Body of pancreas (tissue), 4 donors: ENCODE data around the gene TUT1. TPM values are rescaled to one million over a fixed set of nuclear protein-coding genes. Genes with fewer than 3 reads are reported as not detected.
"Not testable (repeated sequence)": the region's sequence is repeated elsewhere in the genome, so short reads cannot be mapped to it uniquely, and the experiment has no call there.

ENCODE experiments used
- ATAC-seq: fragments of 150-250 bp; one replicate; pipeline ENCODE4 v1.9.1; 2016
- DNase-seq, 4 donors: peaks; one replicate each; pipeline ENCODE4 v3.0.0-alpha.2; 2019
- H3K27ac ChIP-seq, 4 donors: fragments of 200-600 bp; sonication (generic); 1 replicate in 3 of 4; 2 replicates in 1 of 4; pipeline versions ENCODE4 v1.5.1 to v1.6.1; 2016 to 2019; ENCODE audit warnings: mild to moderate bottlenecking in 1 of 4, mixed read lengths in 1 of 4, moderate library complexity in 1 of 4
- H3K27me3 ChIP-seq, 2 donors: fragments of 200-600 bp; sonication (generic); one replicate each; pipeline ENCODE4 v1.6.0; 2016; ENCODE audit warnings: mild to moderate bottlenecking in 1 of 2
- H3K36me3 ChIP-seq, 2 donors: fragments of 200-600 bp; sonication (generic); replicated peaks in 1 of 2; 2 replicates each; pipeline ENCODE4 v1.5.1; 2016; ENCODE audit warnings: low read depth in 2 of 2; ENCODE audit not compliant: insufficient read depth in 1 of 2
- H3K4me1 ChIP-seq: fragments of 200-600 bp; sonication (generic); one replicate; pipeline ENCODE4 v1.6.0; 2016
- H3K4me3 ChIP-seq, 2 donors: fragments of 200-600 bp; sonication (generic); 1 replicate in 1 of 2; 2 replicates in 1 of 2; pipeline ENCODE4 v1.5.1; 2016 to 2019
- H3K9me3 ChIP-seq, 3 donors: fragments of 200-600 bp; sonication (generic); 1 replicate in 2 of 3; 2 replicates in 1 of 3; pipeline ENCODE4 v1.5.1; 2016
- CTCF ChIP-seq, 7 experiments: fragments of 450-650 bp in 4 of 7; fragments of 200-600 bp in 3 of 7; sonication (generic) in 3 of 7; IDR thresholded peaks; one replicate each; pipeline ENCODE4 v1.5.1; 2016 to 2019; ENCODE audit warnings: antibody characterized with exemption in 7 of 7
- POLR2A ChIP-seq, 3 donors: fragments of 450-650 bp; IDR thresholded peaks; one replicate each; pipeline ENCODE4 v1.6.1; 2016; ENCODE audit warnings: antibody characterized with exemption in 3 of 3, mild to moderate bottlenecking in 2 of 3
- WGBS, 2 donors: methylation state at CpG; one replicate each; pipeline ENCODE4 v1.1.5; 2017; 5-methylcytosine and 5-hydroxymethylcytosine counted together
- intact Hi-C: fragments of 100-400 bp; cut with DNase I; formaldehyde crosslinking; loops from one replicate; pipeline ENCODE4 v1.15.1; 2023
- total RNA-seq, 2 donors: library from RNA; depleted of rRNA; stranded (reverse); fragments of >200 nt; gene quantifications; one replicate each; pipeline ENCODE4 v1.1.0, GENCODE V29; 2016

TUT1 gene
- total RNA-seq, 2 donors from 2014 or later, result 10.1 to 11.2 TPM

- Histone ChIP-seq H3K27ac (no peak overlapping the region), H3K9me3 (no peaks in the 10 kb centered on the region), H3K4me3 (no peak overlapping the region), H3K4me1 (peaks cover 27% of the 10 kb centered on the region), H3K27me3 (no peaks in the 10 kb centered on the region), H3K36me3 (peaks cover 7 to 29% of the 10 kb centered on the region in 2 donors)
- no peak for ATAC-seq
- TF ChIP-seq POLR2A (IDR thresholded peaks at IDR 0.05) (no peak), CTCF (IDR thresholded peaks at IDR 0.05) (no peak)
- WGBS, 2 donors, result 76 to 77% methylated on average over 1 of the region's 1 CpG
- DNase-seq, result no peak
- intact Hi-C loops, result no loop called here
Observed at GRCh38 chr11:62569611-62570010, 21.7 kb downstream of the TUT1 start.

- 76 to 87% methylated on average over 8 of the region's 8 CpGs for WGBS, 2 donors
- H3K27ac ChIP-seq, result no peak overlapping the region
- peaks cover 16% of the 10 kb centered on the region for H3K4me1 ChIP-seq
- TF ChIP-seq CTCF (IDR thresholded peaks at IDR 0.05) (no peak), POLR2A (IDR thresholded peaks at IDR 0.05) (no peak)
- no peak for ATAC-seq
- H3K4me3 ChIP-seq, result no peak overlapping the region
- intact Hi-C loops, result no loop called here
- H3K36me3 ChIP-seq, result peaks cover 7 to 32% of the 10 kb centered on the region in 2 donors
- no peak for DNase-seq
- H3K27me3 ChIP-seq, result no peaks in the 10 kb centered on the region
- no peaks in the 10 kb centered on the region for H3K9me3 ChIP-seq
Observed at GRCh38 chr11:62567018-62567633, 24.2 kb downstream of the TUT1 start.

- DNase-seq (no peak), ATAC-seq (no peak)
- Histone ChIP-seq H3K36me3 (peaks cover 7 to 30% of the 10 kb centered on the region in 2 donors), H3K27me3 (no peaks in the 10 kb centered on the region), H3K27ac (no peak overlapping the region), H3K9me3 (no peaks in the 10 kb centered on the region), H3K4me1 (peaks cover 7% of the 10 kb centered on the region), H3K4me3 (no peak overlapping the region)
- TF ChIP-seq CTCF (IDR thresholded peaks at IDR 0.05) (no peak), POLR2A (IDR thresholded peaks at IDR 0.05) (no peak)
- WGBS, 2 donors, result 89 to 93% methylated on average over 8 of the region's 8 CpGs
- intact Hi-C loops, result no loop called here
Observed at GRCh38 chr11:62566247-62566646, 25.1 kb downstream of the TUT1 start.

GRCh38 chr11:62565100-62565802 lies 26.1 kb downstream of the TUT1 start:
- H3K27ac ChIP-seq, result no peak overlapping the region
- WGBS, 2 donors, result 64 to 69% methylated on average over 5 of the region's 5 CpGs
- no peak for DNase-seq
- H3K27me3 ChIP-seq, result no peaks in the 10 kb centered on the region
- TF ChIP-seq POLR2A (IDR thresholded peaks at IDR 0.05), result no peak
- ATAC-seq, result no peak
- H3K36me3 ChIP-seq, result peaks cover 4 to 24% of the 10 kb centered on the region in 2 donors
- H3K9me3 ChIP-seq, result no peaks in the 10 kb centered on the region
- peaks cover 13% of the 10 kb centered on the region for H3K4me1 ChIP-seq
- no peak overlapping the region for H3K4me3 ChIP-seq
- intact Hi-C loops, result no loop called here

- 60% methylated on average over 3 of the region's 3 CpGs for WGBS, 2 donors
- H3K36me3 ChIP-seq, result peaks cover 0 to 21% of the 10 kb centered on the region in 2 donors
Observed at GRCh38 chr11:62561677-62562230, 29.6 kb downstream of the TUT1 start.

More at GRCh38 chr11:62561677-62562230, 29.6 kb downstream of the TUT1 start:
- peaks cover 22% of the 10 kb centered on the region for H3K4me1 ChIP-seq
- ATAC-seq, H3K27me3 ChIP-seq, H3K27ac ChIP-seq, intact Hi-C loops, H3K9me3 ChIP-seq, H3K4me3 ChIP-seq, DNase-seq: not testable (repeated sequence)
